GM10266 (cell line): Measurements from ENCODE around the gene PHF2.

Experiments used
- DNase-seq: peaks from one replicate; pipeline ENCODE4 v3.0.0; 2012; ENCODE audit errors: extremely low spot score
- TF ChIP-seq, protein P1 (sequence below): IDR thresholded peaks from 2 replicates; pipeline ENCODE4 v1.5.1; 2012; ENCODE audit warnings: mild to moderate bottlenecking, low read depth; ENCODE audit not compliant: control insufficient read depth, insufficient read depth; ENCODE audit errors: missing control alignments

The PHF2 gene

DNA sequence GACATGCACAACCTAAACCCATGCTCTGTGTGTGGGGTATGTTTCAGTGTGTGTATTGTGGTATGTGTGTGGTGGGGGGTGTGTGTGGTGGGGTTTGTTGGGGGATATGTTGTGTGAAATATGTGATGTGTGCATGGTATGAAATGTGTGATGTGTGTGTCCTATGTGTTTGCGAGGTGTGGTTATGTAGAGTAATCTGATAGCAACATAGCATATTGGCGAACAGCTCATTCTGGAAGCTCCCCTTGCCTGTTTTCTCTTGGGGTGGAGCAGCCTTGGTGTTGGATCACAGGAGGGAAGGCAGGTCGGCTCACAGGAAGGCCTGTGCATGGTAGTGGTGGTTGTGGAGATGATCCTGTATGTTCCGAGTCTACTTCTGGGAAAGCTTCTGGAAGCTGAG is 35.4 kb upstream of the PHF2 start:
- no peak for DNase-seq
- TF ChIP-seq, protein P1, sequence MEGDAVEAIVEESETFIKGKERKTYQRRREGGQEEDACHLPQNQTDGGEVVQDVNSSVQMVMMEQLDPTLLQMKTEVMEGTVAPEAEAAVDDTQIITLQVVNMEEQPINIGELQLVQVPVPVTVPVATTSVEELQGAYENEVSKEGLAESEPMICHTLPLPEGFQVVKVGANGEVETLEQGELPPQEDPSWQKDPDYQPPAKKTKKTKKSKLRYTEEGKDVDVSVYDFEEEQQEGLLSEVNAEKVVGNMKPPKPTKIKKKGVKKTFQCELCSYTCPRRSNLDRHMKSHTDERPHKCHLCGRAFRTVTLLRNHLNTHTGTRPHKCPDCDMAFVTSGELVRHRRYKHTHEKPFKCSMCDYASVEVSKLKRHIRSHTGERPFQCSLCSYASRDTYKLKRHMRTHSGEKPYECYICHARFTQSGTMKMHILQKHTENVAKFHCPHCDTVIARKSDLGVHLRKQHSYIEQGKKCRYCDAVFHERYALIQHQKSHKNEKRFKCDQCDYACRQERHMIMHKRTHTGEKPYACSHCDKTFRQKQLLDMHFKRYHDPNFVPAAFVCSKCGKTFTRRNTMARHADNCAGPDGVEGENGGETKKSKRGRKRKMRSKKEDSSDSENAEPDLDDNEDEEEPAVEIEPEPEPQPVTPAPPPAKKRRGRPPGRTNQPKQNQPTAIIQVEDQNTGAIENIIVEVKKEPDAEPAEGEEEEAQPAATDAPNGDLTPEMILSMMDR, result no peak

DNA sequence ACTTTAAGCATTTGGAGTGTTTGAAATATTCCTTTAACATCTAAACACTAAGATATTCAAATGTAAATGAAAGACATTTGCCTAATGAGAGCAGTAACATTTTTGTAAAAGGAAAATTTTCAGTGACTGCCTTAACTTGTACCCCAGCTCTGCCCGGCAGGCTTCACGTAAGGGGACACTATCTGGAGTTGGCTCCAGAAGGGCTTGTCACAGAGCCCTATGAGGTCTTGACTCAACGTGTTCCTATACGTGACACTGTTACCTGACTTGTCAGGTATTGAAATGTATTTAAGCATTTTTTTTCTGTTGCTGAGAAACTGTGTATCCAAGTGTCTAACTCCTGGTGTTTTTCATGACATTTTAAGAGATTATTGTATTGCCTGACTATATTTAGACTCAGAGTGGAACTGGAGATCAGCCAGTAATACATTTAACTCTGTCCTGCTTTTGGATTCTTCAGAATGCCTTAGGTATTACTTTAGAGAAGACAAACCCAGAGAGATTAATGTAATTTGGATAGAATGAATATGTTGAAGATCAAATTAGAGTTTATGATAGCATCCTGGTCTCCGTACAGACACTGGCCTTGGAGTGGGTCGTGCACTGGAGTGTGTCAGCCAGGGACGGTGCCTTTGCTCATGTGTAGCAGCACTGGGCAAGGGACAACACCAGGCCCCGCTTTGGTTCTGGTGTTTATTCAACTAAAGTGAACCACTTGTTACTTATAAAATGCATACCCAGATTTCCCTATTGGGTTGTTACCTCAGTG is 34.6 kb upstream of the PHF2 start:
- TF ChIP-seq, protein P1, result no peak
- no peak for DNase-seq

DNA sequence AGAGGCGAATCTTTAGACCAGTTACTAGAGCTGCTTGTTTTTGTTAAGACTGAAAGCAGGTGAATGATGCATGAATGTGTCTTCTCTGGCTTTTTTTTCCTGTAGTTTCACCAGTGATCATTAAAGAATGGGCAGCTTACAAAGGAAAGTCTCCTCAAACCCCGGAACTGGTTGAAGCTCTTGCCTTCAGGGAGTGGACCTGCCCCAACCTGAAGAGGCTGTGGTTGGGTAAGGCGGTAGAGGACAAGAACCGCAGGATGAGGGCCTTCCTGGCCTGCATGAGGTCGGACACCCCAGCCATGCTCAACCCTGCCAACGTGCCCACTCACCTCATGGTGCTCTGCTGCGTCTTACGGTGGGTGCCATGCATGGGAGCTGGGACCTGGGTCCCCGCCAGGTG is 33.3 kb upstream of the PHF2 start:
- DNase-seq, result no peak
- TF ChIP-seq, protein P1, result no peak

GRCh38 chr9:93546356-93546755 is 30.0 kb upstream of the PHF2 start:
- DNase-seq, result no peak
- TF ChIP-seq, protein P1, result no peak

DNA sequence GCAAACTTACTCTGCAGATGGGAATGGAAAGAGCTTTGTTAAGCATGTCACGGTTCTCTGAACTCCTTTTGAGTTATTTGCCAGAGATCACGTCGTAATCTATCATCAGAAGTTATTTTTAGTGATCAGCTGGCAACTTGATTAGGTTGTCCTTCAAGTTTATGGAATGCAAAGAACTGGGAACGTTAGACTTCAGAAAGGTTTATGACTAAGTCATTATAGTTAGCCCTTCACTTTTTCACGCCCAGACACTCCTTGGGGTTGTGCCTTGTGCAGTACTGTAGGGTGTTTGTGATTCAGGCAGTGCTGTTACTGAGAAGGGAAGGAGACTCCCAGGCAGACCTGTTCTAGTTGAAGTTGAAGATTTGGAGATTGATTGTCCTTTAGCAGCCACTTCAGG is 26.8 kb upstream of the PHF2 start:
- no peak for DNase-seq
- TF ChIP-seq, protein P1, result no peak

- no peak for DNase-seq
- TF ChIP-seq, protein P1, result no peak
Observed at GRCh38 chr9:93552923-93553322, 23.5 kb upstream of the PHF2 start.

GRCh38 chr9:93555370-93555769 is 21.0 kb upstream of the PHF2 start:
- no peak for DNase-seq
- TF ChIP-seq, protein P1, result no peak
